HG03097 (cell line): Measurements from ENCODE around the gene PWWP2B.
"Not testable (repeated sequence)": the region's sequence is repeated elsewhere in the genome, so short reads cannot be mapped to it uniquely, and the experiment has no call there.

ENCODE experiments used
- ATAC-seq: cut with Tn5 transposase; IDR thresholded peaks from one replicate; pipeline ENCODE4 v1.9.1; 2021; ENCODE audit not compliant: unreplicated experiment, low FRiP score

PWWP2B gene

GRCh38 chr10:132397036-132397541 is at the start of gene PWWP2B:
Gene PWWP2B (plus strand): TSS chr10:132397200. CDS start chr10:132397227, 27 bp downstream.
- peak; percentile 33 for ATAC-seq

- ATAC-seq = no peak
Measured at GRCh38 chr10:132347211-132347930, 49.6 kb upstream of the PWWP2B start.

DNA sequence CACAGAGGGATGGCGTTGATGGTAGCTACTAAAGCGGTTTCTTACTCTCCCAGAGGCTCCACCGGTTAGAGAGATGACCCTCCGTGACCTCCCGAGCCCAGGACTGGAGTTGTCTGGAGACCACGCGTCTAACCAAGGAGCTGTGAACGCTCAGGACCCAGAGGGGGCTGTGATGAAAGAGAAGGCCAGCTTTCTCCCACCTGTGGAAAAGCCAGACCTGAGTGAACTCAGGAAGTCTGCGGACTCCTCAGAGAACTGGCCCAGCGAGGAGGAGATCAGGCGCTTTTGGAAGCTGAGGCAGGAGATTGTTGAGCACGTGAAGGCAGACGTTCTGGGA is 49.1 kb upstream of the PWWP2B start:
- ATAC-seq = no peak

DNA sequence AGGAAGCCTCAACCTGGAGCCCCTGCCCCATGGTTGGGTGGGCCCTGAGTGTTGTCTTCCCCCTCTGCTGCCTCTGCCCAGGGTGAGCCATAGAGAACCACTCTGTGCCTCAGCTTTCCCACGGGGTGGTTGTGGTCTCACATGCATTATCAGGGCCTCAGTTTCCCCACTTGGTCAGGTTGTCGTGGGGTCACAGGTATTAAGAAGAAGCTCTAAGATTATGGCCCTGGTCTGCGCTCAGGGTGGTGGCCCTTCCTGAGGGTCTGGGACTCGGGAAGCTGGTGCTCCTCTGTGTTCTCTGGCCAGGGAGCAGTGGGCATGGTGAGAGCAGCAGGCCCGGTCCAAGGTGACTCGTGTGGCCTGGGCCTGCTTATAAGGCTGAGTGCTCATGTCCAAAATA is 47.2 kb upstream of the PWWP2B start:
- ATAC-seq = no peak

DNA sequence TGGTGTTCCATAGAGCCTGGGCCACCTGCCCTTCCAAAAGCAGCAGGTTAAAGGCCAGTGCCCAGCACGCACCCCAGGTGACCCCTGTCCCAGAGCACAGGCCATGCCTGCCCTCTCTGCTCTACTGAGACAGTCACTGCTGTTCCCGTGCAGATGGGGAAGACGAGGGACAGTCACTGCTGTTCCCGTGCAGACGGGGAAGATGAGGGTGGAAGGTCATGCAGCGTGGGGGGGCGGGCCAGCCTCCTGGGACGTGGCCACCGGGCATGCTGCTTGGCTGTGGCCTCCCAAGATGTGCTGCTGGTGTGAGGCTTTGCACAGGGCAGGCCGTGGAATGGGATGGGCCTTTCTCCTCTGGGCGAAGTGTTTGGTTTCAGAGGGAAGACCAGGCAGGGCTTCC is 46.6 kb upstream of the PWWP2B start:
- no peak for ATAC-seq

DNA sequence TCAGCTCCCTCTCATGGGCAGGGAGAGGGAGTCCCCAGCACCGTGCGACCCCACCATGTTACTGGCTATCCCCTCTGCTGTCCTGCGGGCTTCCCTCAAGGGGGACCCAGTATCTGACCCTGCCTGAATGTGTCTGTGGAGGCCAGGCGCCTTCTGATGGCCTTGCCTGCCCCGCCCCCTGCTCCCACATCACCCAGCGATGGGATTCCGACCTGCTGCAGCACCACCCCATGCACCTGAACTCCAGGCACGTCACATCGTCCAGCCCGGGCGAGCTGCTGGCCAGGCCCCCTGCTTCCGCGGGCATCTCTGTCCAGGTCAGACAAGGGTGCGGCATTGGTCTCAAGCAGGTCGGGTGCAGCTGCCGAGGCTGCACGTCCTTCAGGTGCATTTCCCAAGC is 46.1 kb upstream of the PWWP2B start:
- no peak for ATAC-seq

DNA sequence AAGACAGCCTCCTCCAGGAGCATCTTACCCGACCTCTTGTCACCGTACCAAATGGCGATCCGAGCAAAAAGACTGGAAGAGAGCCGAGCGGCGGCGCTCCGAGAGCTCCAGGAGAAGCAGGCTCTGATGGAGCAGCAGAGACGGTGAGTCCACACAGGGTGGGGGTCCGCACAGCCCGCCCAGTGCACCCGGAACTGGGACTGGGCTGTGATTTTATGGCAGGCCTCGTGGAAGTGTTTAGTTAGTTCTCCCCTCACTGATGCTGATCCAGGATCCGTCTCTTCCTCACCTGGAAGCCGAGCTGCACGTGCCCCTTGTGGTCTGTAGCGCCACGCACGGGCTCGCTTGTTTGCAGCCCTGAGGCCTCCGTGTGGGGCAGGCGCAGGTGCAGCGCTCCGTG is 45.4 kb upstream of the PWWP2B start:
- no peak for ATAC-seq

GRCh38 chr10:132352462-132353308 is 44.3 kb upstream of the PWWP2B start:
- ATAC-seq = not testable (repeated sequence)

DNA sequence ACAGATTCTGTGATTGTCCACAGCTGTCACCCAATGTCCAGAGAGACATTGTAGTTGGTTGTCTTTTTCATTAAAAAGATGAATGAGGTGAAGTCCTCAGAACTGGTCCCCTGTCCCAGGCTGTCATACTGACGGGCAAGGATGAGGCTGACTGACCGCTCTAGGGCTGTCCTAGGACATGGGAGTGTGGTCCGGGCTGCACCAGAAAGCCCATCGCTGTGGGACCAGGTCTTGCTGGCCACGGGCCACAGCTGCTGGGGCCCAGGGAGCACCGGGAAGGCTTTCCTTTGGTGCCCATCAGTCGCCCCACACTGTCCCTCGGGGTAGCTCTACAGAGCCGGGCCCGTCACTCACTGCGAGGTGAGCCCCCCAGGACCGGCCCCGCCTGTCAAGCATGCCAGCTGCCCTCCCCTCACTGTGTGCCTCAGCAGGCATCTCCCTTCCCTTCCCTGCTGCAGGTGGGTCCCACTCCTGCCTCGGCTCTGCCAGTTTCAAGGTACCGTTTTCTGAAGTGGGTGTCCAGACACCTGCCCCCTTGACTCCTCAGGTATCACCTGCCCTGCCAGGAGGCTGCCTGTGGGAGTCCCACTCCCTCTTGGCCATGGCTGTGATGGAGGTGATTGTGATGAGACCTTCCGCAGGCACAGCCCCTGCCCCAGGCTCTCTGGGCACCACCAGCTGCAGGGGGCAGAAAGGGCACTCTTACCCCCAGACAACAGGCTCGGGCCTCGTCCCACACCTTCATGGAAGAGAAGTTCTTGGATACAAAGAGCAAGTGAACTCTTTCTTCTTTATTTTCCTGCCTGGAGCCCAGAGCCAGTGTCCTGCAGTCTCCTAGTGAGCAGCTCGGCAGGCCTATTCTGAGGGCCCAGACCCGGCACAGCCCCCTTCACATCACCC is 43.3 kb upstream of the PWWP2B start:
- ATAC-seq = no peak

DNA sequence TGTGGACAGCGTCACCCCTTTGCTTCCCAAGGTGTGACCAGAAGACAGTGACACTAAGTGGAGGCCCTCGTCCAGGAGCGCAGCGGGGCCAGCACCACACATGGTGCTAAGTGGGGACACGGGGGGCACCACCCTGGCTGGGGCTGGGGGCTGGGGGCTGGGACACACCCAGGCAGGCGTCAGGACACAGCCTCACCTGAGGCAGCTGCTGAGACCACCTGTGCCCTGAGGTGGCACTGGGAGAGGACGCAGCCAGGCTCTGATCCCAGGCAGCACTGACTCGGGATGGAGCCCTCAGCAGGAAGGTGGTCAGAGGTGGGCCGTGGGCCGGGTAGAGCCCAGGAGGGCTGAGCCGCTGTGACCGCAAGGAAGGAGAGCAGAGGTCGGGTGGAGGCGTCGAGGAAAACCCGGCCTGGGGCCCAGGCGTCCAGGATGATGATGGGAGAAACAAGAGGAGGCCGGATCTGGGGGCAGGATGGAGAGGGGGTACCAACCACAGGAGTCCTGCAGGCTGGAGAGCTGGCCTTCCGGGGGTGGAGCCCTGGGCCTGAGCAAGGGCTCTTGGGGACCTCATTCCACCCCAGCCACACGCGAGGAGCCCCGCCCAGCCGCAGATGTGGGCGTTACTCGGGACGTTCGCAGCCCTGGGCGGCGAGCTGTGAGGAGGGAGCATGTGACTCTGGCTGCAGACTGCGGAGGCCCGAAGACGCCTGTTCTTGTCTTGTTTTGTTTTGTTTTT is 42.5 kb upstream of the PWWP2B start:
- ATAC-seq = no peak

GRCh38 chr10:132355297-132355696 is 41.7 kb upstream of the PWWP2B start:
- no peak for ATAC-seq

- ATAC-seq = no peak
Measured at GRCh38 chr10:132355754-132356153, 41.2 kb upstream of the PWWP2B start.

DNA sequence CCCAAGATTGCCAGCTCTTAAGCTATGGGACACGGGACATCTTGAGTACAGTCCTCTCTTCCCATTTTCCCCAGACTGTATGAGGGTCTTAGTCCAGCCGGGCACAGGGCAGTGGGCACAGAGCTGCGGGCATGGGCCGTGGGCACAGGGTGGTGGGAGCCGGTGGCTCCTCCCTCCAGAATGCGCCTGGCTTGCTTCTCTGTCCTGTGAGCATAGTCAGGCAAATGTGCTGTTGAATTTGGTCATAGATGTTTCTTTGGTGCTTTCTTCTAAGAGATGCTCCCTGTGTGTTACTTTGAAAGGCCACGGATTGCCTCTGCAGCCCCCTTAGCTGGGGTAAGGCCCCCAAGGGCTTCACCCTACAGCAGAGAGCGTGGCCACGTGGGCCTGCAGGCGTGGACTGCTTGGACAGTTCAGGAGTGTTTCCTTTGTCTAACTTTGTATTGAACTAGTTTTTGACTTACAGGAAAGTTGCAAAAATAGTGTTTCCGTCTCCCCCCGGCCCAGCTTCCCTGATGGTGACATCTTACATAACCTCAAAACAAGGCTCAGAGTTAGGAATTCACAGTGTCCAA is 40.3 kb upstream of the PWWP2B start:
- no peak for ATAC-seq

GRCh38 chr10:132357286-132358058 is 39.5 kb upstream of the PWWP2B start:
- ATAC-seq = no peak

- ATAC-seq = no peak
Measured at GRCh38 chr10:132359305-132360040, 37.5 kb upstream of the PWWP2B start.

GRCh38 chr10:132360766-132361447 is 36.1 kb upstream of the PWWP2B start:
- ATAC-seq = no peak

DNA sequence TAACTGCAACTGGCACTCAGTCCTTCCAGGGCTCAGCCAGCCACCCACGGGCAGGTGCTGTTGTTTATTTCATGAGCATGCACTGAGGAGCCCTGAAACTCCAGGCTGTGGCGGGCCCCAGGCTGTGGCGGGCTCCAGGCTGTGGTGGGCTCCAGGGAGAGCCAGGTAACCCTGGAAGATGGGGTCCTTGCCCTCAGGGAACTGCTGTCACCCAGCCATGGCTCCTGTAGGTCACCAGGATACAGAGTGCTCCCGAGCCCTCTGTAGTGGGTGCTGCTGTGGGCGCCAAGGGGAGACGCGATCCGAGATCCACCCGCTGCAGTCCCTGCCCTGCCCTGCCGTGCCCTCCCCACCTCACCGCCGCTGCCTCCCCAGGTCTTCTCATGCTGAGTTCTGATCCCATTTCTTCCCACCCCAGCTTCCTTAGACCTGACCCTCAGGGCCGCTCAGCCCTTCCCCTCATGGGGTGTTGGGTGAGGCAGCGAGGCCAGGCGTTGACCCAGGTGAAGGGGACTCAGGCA is 35.4 kb upstream of the PWWP2B start:
- ATAC-seq = no peak
